Activated CD4-positive, alpha-beta T cell treated with anti-CD3 and anti-CD28 coated beads for 1 hour (primary cell): ENCODE data around the gene PGAP6.
A peak's percentile ranks its signal among the peaks of the same experiment; 100 is the strongest.
"Not testable (repeated sequence)": the region's sequence is repeated elsewhere in the genome, so short reads cannot be mapped to it uniquely, and the experiment has no call there.

Experiments used
- DNase-seq: peaks from one replicate; pipeline ENCODE4 v3.0.0-alpha.2; 2020

PGAP6 gene

DNA sequence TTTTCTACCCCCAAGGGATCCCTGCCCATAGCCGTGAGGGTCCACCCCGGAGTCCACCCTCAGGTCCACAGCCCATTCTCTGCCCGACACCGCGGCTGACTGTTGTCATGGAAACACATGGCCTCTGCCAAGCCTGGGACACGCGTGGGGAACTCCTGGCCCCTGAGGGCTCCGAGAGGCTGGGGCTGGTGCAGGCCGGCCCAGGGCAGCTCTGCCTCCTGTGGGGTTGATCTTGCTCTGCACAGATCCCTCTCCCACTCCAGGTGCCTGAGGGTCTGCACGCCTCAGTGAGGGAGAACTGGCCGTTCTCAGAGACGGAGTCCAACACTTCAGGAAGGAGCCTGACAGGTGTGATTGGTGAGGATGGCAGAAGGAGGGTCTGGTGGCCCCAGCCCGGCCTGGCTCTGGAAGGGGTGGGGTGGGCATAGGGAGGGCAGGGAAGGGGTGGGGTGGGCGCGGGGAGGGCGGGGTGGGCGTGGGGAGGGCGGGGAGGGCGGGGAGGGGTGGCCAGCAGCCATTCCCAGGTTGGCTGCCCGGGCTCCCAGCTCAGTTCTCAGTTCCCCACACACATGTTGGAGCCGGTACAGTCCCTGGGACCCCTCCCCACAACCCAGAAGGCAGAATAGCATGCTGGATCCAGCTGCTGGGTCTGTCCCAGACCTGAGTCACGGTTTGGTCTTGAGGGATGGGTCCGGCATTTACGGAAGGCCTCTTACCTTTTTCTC is 17.9 kb downstream of the PGAP6 start:
- no peak for DNase-seq

DNA sequence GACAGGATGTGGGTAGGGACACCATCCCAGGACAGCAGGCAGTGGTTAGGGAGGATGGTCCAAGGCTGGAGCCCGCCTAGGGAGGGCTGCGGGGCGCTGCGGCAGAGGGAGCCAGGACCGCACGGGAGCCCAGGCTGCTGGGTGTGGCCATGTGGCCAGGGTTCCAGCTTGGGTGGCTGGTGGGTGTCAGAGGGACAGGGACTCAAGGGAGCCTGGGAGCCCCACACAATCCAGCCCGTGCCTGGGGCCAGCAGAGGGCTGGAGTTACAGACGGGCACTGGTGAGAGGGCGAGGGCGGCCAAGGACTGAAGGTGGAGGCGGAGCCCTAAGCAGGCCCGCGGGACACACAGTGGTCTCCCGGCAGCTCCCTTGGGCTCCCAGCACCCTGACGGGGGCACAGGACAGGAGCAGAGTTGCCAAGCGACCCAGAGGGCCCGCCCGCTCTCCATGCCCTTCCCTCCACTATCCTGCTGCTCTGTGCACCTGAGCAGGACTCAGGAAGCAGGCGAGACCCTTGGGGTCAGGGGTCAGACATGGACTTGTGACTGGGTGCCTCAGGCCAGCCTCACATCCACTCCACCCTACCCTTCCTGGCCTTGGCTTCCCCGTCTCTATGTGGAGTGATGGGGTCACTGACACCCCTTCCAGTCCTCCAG is 18.5 kb downstream of the PGAP6 start:
- DNase-seq = no peak

DNA sequence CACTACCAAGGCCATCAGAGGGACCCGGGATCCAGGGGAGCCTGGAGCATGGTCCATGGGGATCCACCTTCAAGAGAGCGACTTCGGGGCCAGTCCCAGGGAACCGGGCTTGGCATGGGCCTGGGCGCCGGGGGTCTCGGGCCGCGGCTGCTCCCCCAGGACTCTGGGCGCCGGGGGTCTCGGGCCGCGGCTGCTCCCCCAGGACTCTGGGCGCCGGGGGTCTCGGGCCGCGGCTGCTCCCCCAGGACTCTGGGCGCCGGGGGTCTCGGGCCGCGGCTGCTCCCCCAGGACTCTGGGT is 19.1 kb downstream of the PGAP6 start:
- DNase-seq = not testable (repeated sequence)

DNA sequence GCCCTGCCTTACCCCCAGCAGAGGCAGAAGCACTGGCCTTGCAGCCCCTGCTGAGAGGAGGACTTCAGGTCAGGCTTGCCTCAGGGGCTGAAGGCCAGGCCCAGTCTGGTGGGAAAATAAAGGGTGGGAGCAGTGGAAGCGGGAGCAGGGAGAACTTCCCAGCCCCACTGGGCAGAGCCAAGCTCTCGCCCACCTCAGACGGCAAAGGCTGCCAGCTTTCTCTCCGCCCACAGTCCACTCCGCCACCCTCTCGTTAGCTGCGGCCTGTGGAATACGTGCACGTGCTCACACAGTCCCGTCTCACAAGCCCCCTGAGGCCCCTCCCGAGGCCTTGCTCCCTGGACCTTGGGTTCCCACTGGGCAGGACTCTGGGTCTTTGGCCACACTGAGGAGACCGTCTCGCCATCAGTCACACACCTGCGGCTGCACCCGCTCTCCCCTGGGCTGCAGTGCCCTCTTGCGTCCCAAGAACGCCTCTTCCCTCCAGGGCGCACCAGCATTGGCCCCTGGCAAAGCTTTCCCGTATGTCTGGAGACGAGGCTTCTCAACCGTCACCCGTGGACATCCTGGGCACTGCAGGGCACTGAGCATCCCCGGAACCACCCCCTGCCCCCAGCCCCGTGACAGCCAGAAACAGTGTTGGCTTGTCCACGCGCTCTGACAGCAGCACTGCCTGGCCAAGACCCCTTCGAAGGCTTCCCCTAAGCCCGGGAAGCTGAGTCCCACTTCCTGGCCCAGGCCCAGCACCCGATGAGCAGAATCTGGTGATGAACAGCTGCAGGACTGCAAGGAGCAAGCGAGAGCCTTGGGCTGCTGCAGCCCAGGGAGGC is 19.7 kb downstream of the PGAP6 start:
- DNase-seq = peak; percentile 64

DNA sequence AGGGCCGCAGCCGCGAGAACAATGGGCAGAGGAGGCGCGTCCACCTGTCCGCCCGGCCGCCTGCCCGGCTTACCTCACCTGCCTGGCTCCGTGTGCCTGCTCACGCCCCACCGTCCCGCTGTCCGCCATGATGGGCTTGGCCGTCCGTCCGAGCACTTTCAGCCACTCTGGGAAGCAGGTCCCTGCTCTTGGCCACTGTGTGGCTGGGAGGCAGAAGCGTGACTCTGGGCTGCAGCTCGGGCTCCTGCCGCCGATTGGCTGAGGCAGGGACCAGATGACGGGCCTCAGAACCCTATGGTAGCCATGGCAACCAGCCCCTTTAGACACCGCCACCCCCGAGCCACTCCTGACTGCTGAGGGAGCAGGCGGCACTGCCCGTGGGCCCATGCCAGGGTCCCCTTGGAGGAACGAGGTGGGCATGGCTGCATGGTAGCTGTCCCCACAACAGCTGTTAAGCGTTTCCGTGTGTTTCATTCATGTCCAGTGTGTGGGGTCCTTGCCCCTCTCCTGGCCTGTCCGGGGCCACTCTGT is 20.4 kb downstream of the PGAP6 start:
- no peak for DNase-seq

DNA sequence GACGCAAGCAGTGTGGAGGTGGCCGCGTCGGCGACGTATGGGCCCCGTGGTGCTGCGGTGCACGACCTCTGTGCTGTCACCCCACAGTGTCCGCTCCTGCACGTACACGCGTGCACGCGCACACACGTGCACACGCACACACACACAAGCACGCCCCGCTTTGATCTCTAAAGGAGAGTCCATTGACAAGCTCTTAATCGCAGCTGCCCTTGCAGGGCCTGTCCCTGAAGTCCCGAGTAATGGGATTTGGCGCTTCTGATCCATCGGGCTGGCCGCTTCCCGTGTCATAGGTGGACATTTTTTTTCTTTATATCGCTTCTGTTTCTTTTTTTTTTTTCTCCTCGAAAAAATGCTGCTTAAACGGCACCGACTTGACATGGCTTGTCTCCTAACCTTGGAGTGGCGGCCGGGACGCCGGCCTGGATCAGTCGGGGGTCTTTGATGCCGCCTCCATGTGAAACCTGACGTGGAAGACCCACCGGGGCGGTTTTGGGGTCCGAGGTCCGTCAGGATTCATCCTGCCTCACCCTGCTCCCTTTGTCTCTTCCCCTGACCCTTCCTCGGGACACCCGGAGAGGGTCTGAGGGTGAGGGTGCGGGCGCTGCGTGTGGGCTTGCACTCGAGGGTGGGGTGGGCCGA is 21.0 kb downstream of the PGAP6 start:
- DNase-seq = no peak

DNA sequence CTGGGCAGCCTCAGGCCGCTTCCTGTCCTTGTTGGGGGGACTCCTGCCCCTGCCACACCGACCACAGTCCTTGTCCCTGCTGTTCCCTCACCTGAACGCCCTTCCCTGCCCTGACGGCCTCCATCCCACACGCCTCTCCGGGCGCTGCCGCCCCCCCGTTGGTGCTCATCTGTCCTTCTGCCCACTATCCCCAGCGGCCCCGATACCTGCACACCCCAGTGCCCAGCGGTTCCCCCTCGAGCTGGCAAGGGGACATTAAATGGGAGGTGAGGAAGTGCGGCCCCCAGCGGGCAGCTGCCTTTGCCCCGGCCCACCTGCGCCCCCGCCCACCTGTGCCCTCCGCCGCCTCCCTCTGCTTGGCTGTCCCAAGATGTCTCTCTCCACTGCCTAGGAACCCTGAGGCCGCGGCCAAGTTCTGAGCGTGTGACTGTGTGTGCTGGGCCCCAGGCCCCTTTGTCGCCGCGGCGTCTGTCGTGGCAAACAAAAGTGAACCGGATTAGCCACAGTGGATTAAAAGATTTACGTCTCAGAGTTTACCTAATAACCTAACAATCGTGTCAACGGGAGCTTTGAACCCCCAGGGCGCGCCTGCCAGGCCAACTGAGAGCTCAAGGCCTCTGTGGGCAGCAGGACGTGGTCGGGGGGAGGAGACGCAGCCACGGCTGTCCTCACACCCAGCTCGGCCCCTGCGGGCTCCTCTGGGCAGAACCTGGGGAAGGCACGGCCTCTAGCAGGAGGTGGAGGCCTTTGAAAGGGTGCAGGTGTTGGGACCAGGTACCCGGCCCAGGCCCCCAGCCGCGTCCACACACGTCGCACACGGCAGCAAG is 21.7 kb downstream of the PGAP6 start:
- no peak for DNase-seq

DNA sequence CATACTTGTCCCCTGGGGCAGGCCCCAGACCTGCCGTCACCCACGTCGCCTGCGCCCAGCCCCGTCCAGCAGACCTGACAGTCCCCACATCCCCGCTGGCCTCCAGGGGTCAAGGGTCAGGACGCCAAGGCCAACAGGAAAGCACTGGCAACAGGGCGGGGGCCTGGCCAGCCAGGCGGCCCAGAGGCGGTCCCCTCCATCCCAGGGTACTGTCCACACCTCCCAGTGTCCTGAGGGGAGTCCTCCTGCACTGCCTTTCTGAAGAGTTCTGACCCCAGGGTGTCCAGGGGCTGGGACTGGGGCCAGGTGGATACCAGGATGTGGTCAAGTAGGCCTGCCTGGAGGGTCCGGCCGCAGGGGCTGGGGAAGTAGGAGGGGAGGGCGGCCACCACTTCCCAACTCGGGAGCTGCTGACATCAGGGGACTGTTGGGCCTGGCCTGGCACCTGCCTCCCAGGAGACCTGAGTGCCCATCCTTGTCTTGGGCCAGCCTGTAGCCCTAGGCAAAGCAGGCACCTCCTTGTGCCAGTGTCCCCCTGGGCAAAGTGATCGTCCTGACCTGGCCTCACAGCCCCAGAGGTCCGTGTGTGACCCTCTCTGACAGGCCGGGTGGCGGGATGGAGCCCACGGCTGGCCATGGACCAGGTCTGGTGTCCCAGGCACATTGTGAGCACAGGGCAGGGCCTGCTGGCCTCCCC is 22.6 kb downstream of the PGAP6 start:
- DNase-seq = no peak

DNA sequence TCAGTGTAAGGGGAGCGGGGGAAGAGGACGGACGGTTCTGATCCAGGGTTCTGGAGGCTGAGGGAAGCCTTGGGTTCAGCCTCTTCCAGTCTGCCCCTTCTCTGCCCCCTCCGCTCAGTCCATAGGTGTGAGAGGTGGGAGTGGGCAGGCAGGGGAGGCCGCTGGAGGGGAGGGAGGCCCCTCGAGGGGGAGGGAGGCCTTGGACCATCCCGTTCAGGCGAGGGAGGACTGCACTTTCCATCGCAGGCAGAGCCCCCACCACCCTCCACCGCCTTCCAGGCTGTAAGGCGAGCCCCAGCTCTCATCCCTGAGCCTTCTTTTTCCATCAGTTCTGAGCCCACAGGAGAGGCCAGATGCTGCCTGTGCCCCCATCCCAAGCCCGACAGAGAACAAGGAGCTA is 25.0 kb downstream of the PGAP6 start:
- DNase-seq = no peak

DNA sequence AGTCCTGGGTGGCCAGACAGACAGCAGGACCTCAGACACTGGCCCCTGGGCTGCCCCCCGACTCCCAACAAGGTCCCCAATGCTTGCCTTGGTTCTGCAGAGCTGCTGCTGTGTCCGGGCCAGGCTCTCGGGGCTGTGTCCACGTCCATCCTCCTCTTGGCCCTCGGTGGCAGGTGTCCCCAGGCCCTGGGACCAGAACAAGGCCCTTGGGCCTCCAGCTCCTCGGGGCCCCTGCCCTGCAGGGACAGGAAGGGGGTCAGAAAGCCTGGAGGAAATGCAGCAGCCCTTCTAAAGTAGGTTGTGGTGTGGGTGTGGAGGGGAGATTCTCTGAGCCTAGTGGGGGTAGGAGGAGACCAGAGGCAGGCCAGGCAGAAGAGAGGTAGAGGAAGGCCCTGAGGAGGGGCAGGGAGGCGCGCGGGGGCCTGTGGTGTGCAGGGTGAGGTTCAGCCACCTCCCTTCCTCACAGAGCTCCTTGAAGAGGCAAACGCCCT is 26.8 kb downstream of the PGAP6 start:
- no peak for DNase-seq

DNA sequence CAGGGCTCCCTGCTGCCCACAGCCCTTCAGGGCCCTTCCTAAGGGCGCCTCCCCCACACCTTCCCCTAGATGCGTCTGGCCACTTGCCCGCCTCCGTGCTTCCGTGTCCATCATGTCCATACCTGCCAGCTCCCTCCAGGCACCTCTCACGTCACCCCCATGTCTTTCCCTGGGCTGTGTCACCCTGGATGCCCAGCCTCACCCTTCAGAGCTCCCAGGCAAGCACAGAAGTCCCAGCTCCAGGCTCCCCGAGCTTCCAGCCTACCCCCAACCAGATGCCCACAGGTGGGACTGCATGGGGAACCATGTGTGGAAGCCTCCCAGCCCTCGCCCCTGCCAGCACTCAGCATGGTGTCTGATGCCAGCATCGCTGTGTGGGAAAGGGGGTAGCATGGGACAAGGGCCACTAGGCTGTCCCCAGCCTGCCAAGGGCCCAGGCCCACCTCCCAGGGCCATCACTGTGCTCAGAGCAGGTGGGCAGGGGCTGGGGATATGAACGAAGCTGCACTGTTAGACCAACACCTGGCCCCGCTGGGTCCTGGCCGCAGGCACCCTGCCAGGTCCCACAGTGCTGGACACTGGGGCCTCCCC is 27.4 kb downstream of the PGAP6 start:
- no peak for DNase-seq

DNA sequence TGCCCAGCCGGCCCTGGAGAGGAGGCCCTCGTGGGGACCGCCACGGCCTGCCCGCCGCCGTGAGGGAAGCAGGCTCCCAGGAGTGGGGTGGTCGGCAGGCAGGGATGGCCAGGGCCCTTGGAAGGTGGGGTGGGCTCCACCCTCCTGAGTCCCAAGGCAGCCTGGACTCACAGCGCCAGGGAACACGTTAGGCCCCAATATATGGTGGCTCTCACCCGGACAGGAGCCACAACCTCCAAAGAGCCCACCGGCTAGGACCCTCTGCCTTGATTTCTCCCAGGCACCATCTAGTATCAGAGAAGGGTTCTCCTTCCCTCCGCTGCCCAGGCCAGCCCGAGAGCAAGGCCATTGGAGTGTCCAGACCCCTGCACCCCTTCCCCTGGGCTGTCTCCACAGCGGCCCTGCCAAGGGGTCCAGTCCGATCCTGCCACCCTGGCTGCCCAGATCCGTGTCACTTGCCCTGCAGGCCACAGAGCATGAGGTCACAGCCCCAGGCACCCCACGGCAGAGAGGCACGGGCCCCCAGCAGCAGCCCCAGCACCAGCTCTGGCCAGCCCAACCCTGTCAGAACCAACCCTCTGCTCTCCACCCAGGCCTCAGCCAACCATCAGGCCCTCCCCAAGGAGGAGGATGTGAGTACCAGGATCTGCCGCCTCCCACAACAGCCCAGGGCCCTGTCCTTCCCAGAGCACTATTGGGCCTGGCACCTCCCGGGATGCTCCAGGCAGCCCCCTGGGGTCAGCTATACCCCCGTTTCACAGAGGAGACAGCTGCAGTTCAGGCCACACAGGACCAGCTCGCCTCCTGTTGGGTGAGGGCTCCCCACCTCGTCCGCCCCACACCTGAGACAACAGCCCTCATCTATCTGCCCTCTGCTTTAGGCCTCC is 28.1 kb downstream of the PGAP6 start:
- no peak for DNase-seq

DNA sequence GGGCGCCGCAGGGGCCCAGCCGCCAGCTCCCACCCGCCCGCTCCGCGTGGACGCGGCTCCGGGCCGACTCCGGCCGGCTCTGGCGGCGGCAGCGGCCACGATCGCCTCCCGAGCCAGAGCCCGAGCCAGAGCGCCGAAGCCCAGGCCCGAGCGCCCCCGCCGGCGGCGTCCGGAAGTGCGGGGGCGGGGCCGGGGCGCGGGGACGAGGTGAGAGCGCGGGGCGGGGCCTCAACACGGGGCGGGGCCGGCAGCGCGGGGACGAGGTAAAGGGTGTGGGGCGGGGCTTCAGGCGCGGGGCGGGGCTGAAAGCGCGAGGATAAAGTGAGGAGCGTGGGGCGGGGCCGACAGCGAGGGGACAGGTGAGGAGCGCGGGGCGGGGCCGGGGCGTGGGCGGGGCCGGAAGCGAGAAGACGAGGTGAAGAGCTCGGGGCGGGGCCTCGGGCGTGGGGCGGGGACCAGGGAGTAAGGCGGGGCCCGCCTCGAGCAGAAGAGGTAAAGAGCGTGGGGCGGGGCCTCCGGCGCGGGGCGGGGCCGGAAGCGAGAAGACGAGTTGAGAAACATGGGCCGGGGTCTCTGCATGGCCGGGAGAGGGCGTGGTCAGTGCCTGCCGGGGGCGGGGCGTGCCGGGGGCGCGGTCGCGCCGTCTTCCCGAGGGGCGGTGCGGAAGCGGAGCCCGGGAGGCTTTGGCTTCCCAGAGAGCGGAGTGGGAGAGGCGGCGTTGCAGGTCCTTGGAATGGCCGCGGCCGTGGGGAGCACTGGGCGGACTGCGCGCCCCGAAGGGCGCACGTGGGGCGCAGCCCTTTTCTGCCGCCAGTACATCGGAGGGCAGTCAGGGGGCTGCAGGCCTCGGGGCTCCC is 29.0 kb downstream of the PGAP6 start, which contains the start of gene AXIN1:
Gene AXIN1 (minus strand): TSS at position 177 of the 857 bp plus-strand sequence. CDS start 5,698 bp downstream, outside the sequence.
- peak; percentile 100 for DNase-seq

DNA sequence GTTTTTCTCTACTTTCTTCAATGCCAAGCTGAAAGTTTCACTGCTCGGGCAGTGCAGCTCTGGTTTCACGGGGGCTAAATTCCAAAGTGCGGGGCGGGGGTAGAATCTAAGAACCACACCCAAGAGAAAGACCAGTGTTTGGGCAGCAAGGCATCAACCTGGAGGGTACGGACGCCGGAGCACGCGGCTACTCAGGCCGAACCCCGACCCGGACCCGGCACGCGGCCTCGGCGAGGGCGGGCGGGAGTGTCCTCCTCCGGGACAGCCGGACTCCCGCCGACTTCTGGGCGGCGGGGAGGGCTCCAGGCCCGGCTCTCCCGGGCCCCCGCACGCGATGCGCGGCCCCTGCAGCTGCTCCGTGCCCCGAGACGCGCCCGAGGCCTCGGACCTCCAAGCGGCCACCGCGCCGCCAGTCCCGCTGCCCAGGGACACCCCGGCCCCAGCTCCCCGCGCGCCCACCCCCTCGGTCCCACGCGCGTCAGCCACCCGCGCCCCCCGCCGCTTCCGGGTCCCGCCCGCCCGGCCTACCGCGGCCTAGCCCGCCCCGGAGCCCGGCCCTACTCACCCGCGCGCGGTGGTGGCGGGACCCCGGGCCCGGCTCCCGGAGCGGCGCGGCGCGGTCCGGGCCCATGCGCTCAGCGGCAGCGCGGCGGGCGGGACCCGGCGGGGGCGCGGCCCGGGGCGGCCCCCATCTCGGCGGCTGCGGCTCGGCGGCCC is 29.8 kb downstream of the PGAP6 start:
- no peak for DNase-seq

DNA sequence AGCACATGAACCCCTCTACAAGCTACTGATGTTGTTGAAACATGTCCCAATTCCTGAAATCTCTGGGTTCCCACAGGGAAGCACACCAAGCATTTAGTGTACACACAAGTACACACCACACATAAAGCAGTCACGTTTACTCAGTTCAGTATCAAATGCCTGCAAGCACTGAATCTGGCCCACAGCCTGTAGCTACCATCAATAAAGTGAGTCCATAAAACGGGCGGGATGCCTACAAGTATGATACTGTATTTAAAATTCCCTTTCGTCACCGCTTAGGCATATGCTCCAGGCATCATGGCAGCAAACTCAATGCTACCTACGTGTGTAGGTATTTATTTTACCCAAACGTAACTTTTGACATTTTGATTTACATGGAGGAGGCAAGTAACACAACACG is 31.6 kb downstream of the PGAP6 start:
- DNase-seq = no peak

DNA sequence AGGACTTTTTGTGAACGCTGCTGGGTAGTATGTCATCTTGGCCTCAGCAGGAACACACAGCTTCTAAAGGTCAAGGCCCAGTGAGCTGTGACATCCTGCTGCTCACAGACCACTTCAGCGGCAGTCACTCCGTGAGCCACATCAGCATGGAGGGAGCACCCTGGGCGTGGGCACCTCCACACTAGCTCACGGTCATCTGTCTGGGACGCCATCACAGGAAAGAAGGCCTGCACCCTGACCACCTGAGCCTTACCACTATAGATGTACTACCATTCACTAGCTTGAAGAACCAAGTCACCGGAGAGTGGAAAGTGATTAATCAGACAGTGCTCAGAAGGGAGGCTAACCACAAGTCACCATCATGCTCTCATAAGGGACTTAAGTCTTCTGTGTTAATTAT is 32.6 kb downstream of the PGAP6 start:
- no peak for DNase-seq

DNA sequence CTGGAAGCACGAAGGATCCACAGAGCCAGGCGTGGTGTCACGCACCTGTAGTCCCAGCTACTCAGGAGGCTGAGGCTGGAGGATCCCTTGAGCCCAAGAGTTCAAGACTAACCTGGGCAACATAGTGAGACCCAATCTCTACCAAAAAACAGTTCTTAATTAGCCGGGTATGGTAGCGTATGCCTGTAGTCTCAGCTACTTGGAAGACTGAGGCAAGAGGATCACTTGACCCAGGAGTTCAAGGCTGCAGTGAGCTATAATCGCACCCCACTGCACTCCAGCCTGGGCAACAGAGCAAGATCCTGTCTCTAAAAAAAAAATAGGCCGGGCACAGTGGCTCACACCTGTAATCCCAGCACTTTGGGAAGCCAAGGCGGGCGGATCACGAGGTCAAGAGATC is 33.3 kb downstream of the PGAP6 start:
- DNase-seq = not testable (repeated sequence)

DNA sequence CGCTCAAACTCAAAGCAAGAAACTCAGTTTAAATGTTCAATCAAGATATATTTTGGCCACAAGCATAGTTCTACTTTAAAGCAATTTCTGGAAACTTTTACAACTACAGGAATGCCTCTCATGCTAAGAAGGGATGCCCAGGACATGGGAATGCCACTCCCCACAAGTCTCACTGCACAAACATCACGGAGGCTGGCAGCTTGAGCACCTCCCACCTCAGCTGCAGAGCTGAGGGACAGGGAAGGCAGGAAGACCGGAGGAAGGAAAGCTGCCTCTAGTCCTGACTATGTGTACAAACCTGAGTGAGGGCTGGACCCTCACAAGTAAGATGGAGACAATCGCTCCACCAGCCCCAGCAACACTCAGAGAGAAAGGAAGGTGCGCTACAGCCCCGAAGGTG is 34.6 kb downstream of the PGAP6 start:
- no peak for DNase-seq
